HepG2 (cell line): ENCODE measurements around the gene FGF2. TPM values are rescaled to one million over a fixed set of nuclear protein-coding genes. Genes with fewer than 3 reads are reported as not detected.

Experiments
- ATAC-seq: fragments of 200-7000 bp; cut with Tn5 transposase; 3 replicates; pipeline ENCODE4 v1.9.1; 2020; ENCODE audit warnings: mild to moderate bottlenecking, moderate library complexity
- BruUV-seq: library from RNA; stranded (reverse); fragments of 400-500 nt; replicated peaks from 2 replicates; lab custom pipeline; 2021; lab: Mats Ljungman, UMichigan
- CTCF ChIA-PET: fragments of 300-600 bp; formaldehyde crosslinking; extraction: SDS; loops from one replicate; lab custom pipeline; 2021; ENCODE audit warnings: low total read pairs, inconsistent platforms, low intra/inter-chr PET ratio; lab: Yijun Ruan, JAX
- POLR2A ChIA-PET: fragments of 350-600 bp; sonication (Branson Sonifier 250); formaldehyde crosslinking; loops from one replicate; lab custom pipeline; 2020; ENCODE audit warnings: antibody characterized with exemption, inconsistent platforms; lab: Yijun Ruan, JAX
- DNase-seq: peaks from one replicate; pipeline ENCODE4 v3.0.0-alpha.2; 2015; ENCODE audit warnings: low spot score
- FAIRE-seq: peaks from 3 replicates; lab custom pipeline; 2011; peaks lifted over from hg19 to GRCh38; lab: Jason Lieb, UNC
- H2AFZ ChIP-seq: one replicate; pipeline ENCODE4 v1.6.1; 2011; ENCODE audit warnings: low read length, inconsistent platforms
- H3K27ac ChIP-seq: fragments of 300-600 bp; 3 replicates; pipeline ENCODE4 v1.8.0; 2011; ENCODE audit warnings: mixed run types, mild to moderate bottlenecking, mixed read lengths, low read length, inconsistent platforms; ENCODE audit not compliant: insufficient read depth; ENCODE audit errors: extremely low read length
- H3K27me3 ChIP-seq, 2 experiments: fragments of 200-600 bp in 1 of 2; 2 replicates in 1 of 2; 3 replicates in 1 of 2; pipeline versions ENCODE4 v1.6.0 to v1.8.0; 2011; ENCODE audit warnings: low read length in 2 of 2, mild to moderate bottlenecking in 2 of 2, moderate library complexity in 2 of 2, inconsistent platforms in 1 of 2; ENCODE audit not compliant: insufficient read depth in 2 of 2, control insufficient read depth in 1 of 2
- H3K36me3 ChIP-seq, 2 experiments: fragments of 200-600 bp in 1 of 2; replicated peaks in 1 of 2; 2 replicates in 1 of 2; 3 replicates in 1 of 2; pipeline versions ENCODE4 v1.5.1 to v1.8.0; 2011; ENCODE audit warnings: low read length in 2 of 2, inconsistent platforms in 1 of 2; ENCODE audit not compliant: insufficient read depth in 2 of 2, control insufficient read depth in 1 of 2
- H3K4me1 ChIP-seq: 2 replicates; pipeline ENCODE4 v1.5.1; 2012; ENCODE audit warnings: low read length, inconsistent platforms; ENCODE audit not compliant: insufficient read depth
- H3K4me2 ChIP-seq: 2 replicates; pipeline ENCODE4 v1.6.0; 2011; ENCODE audit warnings: low read depth, low read length, inconsistent platforms
- H3K4me3 ChIP-seq, 3 experiments: fragments of 200-600 bp in 1 of 3; sonication (generic), shearing (Covaris generic) in 1 of 3; replicated peaks in 1 of 3; 2 replicates each; pipeline ENCODE4 v1.5.1; 2011 to 2016; ENCODE audit warnings: low read length in 3 of 3, inconsistent platforms in 2 of 3, low read depth in 2 of 3, mild to moderate bottlenecking in 2 of 3, control low read depth in 1 of 3, mixed read lengths in 1 of 3; ENCODE audit not compliant: insufficient read depth in 1 of 3
- H3K79me2 ChIP-seq: one replicate; pipeline ENCODE4 v1.6.1; 2011; ENCODE audit warnings: low read length, inconsistent platforms; ENCODE audit not compliant: insufficient read depth
- H3K9ac ChIP-seq: 2 replicates; pipeline ENCODE4 v1.6.0; 2011; ENCODE audit warnings: mild to moderate bottlenecking, low read depth, low read length, inconsistent platforms; ENCODE audit not compliant: insufficient read depth
- H3K9me3 ChIP-seq: 2 replicates; pipeline ENCODE4 v1.5.1; 2012; ENCODE audit warnings: mild to moderate bottlenecking, low read length
- H4K20me1 ChIP-seq: 2 replicates; pipeline ENCODE4 v1.6.0; 2011; ENCODE audit warnings: inconsistent platforms, mild to moderate bottlenecking, low read length, moderate library complexity; ENCODE audit not compliant: insufficient read depth
- MED1 ChIP-seq: sonication (generic); formaldehyde crosslinking; IDR thresholded peaks from 2 replicates; pipeline ENCODE4 v1.4.0; 2020; ENCODE audit warnings: missing genetic modification reagents
- MED13 ChIP-seq: sonication (generic); formaldehyde crosslinking; IDR thresholded peaks from 2 replicates; pipeline ENCODE4 v1.5.0; 2020; ENCODE audit warnings: missing genetic modification reagents
- PATZ1 ChIP-seq: sonication (generic); formaldehyde crosslinking; IDR thresholded peaks from 2 replicates; pipeline ENCODE4 v1.4.0; 2020; ENCODE audit warnings: missing genetic modification reagents
- SRY ChIP-seq: sonication (generic); formaldehyde crosslinking; IDR thresholded peaks from 2 replicates; pipeline ENCODE4 v1.8.0; 2022; ENCODE audit warnings: mild to moderate bottlenecking, missing genetic modification reagents
- TP53 ChIP-seq: sonication (generic); formaldehyde crosslinking; conservative IDR thresholded peaks from 2 replicates; pipeline ENCODE4 v1.4.0; 2020; ENCODE audit warnings: missing genetic modification reagents
- ZBTB33 ChIP-seq: sonication (generic); formaldehyde crosslinking; IDR thresholded peaks from 2 replicates; pipeline ENCODE4 v1.4.0; 2020; ENCODE audit warnings: missing genetic modification reagents
- ZFP91 ChIP-seq: sonication (generic); formaldehyde crosslinking; IDR thresholded peaks from 2 replicates; pipeline ENCODE4 v1.9.0; 2022; ENCODE audit warnings: missing genetic modification reagents, mild to moderate bottlenecking, borderline replicate concordance
- ZNF292 ChIP-seq: sonication (generic); formaldehyde crosslinking; IDR thresholded peaks from 2 replicates; pipeline ENCODE4 v1.8.1; 2022; ENCODE audit warnings: mild to moderate bottlenecking, low read depth, missing genetic modification reagents, borderline replicate concordance
- ZNF598 ChIP-seq: sonication (generic); formaldehyde crosslinking; IDR thresholded peaks from 2 replicates; pipeline ENCODE4 v1.5.1; 2020; ENCODE audit warnings: mild to moderate bottlenecking, missing genetic modification reagents, borderline replicate concordance
- WGBS: methylation state at CpG from one replicate; pipeline ENCODE4 v1.1.6; 2017; ENCODE audit warnings: low lambda C conversion rate; 5-methylcytosine and 5-hydroxymethylcytosine counted together
- in situ Hi-C: cut with HindIII; loops from 2 replicates; pipeline ENCODE4 v1.10.0; 2017; ENCODE audit warnings: low pct_unique_long_range_greater_than_20kb; ENCODE audit not compliant: extremely low pct_ligation_motif_present
- intact Hi-C: fragments of 100-400 bp; cut with micrococcal nuclease; formaldehyde crosslinking; loops from one replicate; pipeline ENCODE4 v1.10.0; 2022; ENCODE audit not compliant: unreplicated experiment
- polyA plus RNA-seq, 8 experiments: library from polyadenylated mRNA; depleted of rRNA in 3 of 8; stranded (reverse) in 7 of 8; unstranded in 1 of 8; fragments of >200 nt; fragmentation: Illumina TruSeq in 4 of 8; extraction: Trizol in 4 of 8; gene quantifications; 2 replicates each; pipeline versions ENCODE4 v1.2.1 to v1.2.3, GENCODE V29; 2011 to 2016; ENCODE audit warnings: low read depth in 4 of 8, missing spikeins in 1 of 8, mixed read lengths in 1 of 8; ENCODE audit not compliant: insufficient read depth in 1 of 8
- total RNA-seq, 5 experiments: library from RNA; depleted of rRNA; stranded (reverse); fragments of >200 nt; fragmentation: Illumina TruSeq; extraction: Trizol; gene quantifications; 2 replicates each; pipeline ENCODE4 v1.2.3, GENCODE V29; 2016; ENCODE audit warnings: low read depth in 1 of 5

FGF2 gene
- total and polyA plus RNA-seq, 2 of the 13 experiments (the other 11 are each of a cell fraction or from before 2014, with no cell fraction given) = 0.01 to 0.02 TPM

- ChIA-PET POLR2A (no interaction called here), CTCF (no interaction called here)
- no peaks in the 10 kb centered on the region for H3K27me3 ChIP-seq
- no TSS peak for BruUV-seq
- H3K4me3 ChIP-seq = no peak overlapping the region
- TF ChIP-seq MED13 (CRISPR knock-in tag) (no peak), ZNF292 (CRISPR knock-in tag) (no peak), TP53 (CRISPR knock-in tag) (no peak), MED1 (CRISPR knock-in tag) (no peak)
- TF ChIP-seq, all 625 proteins: peak for 0
- no peak overlapping the region for H2AFZ ChIP-seq
- no peak overlapping the region for H3K27ac ChIP-seq
- in situ Hi-C loops = no loop called here
- H4K20me1 ChIP-seq = no peaks in the 10 kb centered on the region
- no peaks in the 10 kb centered on the region for H3K9me3 ChIP-seq
- ATAC-seq (no peak), FAIRE-seq (no peak), DNase-seq (no peak)
- no peaks in the 10 kb centered on the region for H3K79me2 ChIP-seq
- no peaks in the 10 kb centered on the region for H3K4me1 ChIP-seq
- WGBS = 95% methylated on average over 2 of the region's 2 CpGs
- H3K36me3 ChIP-seq = no peaks in the 10 kb centered on the region
- no peak overlapping the region for H3K9ac ChIP-seq
- H3K4me2 ChIP-seq = no peak overlapping the region
- intact Hi-C loops = no loop called here
These were observed 71.9 kb downstream of the FGF2 start for GRCh38 chr4:122898370-122899150.

- no peaks in the 10 kb centered on the region for H3K36me3 ChIP-seq
- H3K4me2 ChIP-seq = no peak overlapping the region
- H3K27me3 ChIP-seq = no peaks in the 10 kb centered on the region
- FAIRE-seq = no peak
- 93% methylated on average over 7 of the region's 7 CpGs for WGBS
- intact Hi-C loops = no loop called here
- no peak overlapping the region for H3K4me3 ChIP-seq
- CTCF ChIA-PET = no interaction called here
- BruUV-seq = no TSS peak
- no peaks in the 10 kb centered on the region for H3K4me1 ChIP-seq
- in situ Hi-C loops = no loop called here
- TF ChIP-seq ZNF598 (CRISPR knock-in tag) (no peak), ZBTB33 (CRISPR knock-in tag) (no peak), PATZ1 (no peak), SRY (CRISPR knock-in tag) (no peak), ZFP91 (CRISPR knock-in tag) (no peak)
- H3K9ac ChIP-seq = no peak overlapping the region
- POLR2A ChIA-PET = no interaction called here
- H4K20me1 ChIP-seq = no peaks in the 10 kb centered on the region
- no peaks in the 10 kb centered on the region for H3K79me2 ChIP-seq
- H3K9me3 ChIP-seq = no peaks in the 10 kb centered on the region
- no peak overlapping the region for H2AFZ ChIP-seq
- no peak for ATAC-seq
- H3K27ac ChIP-seq = no peak overlapping the region
- DNase-seq = no peak
These were observed 73.1 kb downstream of the FGF2 start for GRCh38 chr4:122899682-122900081.
